GM04503 (cell line): ENCODE measurements around the gene NATD1.

Experiments used
- DNase-seq: peaks from one replicate; pipeline ENCODE4 v3.0.0-alpha.2; 2012; ENCODE audit warnings: low read depth

Gene NATD1

GRCh38 chr17:21289902-21290571 is 36.8 kb upstream of the NATD1 start:
- no peak for DNase-seq

GRCh38 chr17:21289175-21289901 is 36.1 kb upstream of the NATD1 start:
- no peak for DNase-seq

DNA sequence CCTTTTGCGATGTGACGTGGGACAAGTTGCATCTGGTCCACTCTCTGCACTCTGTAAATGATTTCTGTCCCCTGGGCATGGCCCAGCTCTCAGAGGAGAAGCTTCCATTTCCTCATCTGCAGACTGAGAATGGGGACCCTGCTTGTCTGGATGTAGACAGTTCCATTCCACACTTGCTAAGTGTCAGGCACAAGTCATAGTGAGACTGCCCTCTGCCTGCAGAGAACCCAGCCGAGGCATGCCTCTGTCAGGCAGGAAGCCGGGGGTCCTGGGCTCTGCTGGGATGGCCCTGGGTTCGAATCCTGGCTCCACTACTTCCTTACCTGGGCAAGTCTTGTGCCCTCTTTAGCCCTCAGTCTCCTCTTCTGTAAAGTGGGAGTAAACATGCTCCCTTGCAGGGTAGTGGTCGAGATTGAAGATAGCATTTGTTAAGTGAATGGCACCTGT is 35.4 kb upstream of the NATD1 start:
- no peak for DNase-seq

DNA sequence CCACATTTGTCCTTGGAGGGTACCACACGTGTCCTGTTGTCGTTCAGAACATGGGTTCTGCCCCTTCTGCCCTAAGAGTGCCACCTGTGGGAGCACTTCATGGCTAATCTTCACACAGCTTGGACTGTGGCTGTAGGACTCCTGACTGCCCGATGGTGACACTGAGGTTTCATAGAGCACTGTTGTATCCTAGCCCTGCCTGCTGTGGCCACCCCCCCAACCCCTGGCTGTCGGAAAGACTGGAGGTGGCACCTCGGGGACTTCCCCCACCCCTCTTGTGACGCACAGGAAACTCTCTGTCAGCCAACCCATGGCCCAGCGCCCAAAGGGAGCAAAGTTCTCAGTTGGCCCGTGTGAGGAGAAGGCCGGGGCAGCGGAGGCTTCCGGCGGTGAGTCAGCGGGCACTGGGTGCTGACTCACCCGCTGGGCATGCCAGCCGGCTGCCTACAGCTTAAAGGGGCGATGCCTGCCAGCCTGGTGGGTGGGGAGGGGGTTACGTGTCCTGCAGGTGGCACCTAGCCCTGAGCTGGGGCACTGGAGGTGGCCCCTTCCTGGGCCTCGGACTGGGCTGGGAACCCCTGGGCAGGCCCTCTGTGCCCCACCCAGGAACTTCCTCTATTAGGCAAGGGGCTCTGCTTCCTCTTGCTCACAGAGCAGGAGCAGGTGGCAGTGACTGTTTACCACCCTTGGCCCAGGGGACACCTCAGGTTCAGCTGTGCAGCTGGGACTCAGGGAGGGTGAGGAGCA is 34.7 kb upstream of the NATD1 start:
- DNase-seq: peak; percentile 89

- no peak for DNase-seq
Measured at GRCh38 chr17:21286909-21287702, 33.9 kb upstream of the NATD1 start.

GRCh38 chr17:21286066-21286770 is 33.0 kb upstream of the NATD1 start:
- peak; percentile 91 for DNase-seq

- no peak for DNase-seq
Measured at GRCh38 chr17:21285164-21286065, 32.2 kb upstream of the NATD1 start.

GRCh38 chr17:21284319-21285163 is 31.3 kb upstream of the NATD1 start, which contains the start of gene MAP2K3:
Gene MAP2K3 (plus strand): TSS chr17:21284711. CDS start chr17:21284921, 210 bp downstream.
- peak; percentile 88 for DNase-seq

GRCh38 chr17:21283482-21284318 is 30.5 kb upstream of the NATD1 start:
- DNase-seq: no peak

GRCh38 chr17:21282850-21283249 is 29.6 kb upstream of the NATD1 start:
- DNase-seq: no peak

- peak; percentile 96 for DNase-seq
Measured at GRCh38 chr17:21282231-21282630, 29.0 kb upstream of the NATD1 start.

DNA sequence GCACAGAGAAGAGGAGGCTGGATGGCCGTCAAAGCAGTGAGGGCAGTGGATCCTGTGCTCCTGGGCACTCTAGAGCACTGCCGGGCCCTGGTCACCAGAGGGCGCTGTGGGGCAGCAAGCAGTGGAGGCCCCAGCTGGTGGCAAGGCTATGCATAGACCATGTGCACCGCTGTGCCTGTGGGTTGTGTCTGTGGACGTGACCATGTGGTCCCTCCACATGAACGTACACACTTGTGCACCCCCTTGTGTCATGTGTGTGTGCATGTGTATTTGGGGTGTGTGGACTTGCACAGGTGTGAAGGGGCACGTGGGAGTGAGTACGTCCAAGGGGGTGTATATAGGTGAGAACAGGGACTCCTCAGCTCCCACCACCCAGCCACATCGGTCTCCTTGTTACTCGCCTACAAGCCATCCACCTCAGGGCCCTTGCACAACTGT is 26.9 kb upstream of the NATD1 start:
- no peak for DNase-seq

DNA sequence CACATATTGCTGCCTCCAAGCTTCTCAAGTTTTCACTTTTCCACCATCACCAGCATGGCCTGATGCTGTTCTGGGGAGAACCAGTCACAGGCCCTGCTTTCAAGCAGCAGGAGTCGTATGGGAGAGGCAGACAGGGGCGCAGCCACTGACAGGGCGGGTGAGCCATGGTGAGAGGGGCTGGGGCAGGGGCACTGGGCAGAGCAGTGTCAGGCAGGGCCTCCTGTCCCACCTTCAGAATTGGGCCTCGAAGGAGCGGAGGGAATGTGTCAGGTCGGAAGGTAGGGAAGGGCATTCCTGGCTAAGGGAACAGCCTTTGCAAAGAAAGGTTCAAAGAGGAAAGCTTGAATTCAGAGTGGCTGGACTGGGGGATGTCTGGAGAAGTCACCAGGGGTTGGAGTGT is 26.4 kb upstream of the NATD1 start:
- DNase-seq: no peak

- DNase-seq: no peak
Measured at GRCh38 chr17:21279198-21279535, 26.0 kb upstream of the NATD1 start.

DNA sequence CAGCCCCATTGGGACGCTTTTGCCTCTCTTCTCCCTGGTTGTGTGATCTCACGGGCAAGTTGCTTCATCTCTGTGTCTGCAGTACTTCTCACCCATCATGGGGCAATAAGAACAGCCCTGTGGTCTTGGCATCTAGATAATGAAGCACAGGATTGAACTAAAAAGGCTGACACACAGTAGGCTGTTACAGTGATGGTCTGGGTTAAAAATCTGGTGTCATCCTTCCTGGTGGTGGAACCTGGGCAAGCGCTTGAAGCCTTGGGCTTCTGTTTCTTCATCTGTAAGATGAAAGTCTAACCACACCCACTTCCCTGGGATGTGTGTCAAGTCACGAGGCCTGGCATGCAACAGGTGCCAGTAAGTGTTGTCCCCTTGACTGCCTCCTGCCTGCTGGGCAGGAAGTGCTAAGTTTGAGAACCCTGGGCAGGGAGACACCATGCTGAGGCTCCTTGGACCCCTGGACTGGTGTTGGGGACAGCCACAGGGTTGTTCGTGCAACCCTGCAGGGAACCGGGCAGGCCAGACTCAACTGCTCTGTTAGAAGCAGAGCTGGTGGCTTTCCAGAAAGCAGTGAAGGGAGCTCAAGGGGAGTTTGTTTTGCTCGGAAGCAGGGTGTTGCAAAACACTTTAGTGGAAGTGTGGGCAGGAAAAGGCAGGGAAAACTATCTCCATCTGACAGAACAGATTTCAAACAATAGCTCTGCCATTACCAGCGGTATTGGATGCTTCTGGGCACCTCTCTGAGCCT is 25.4 kb upstream of the NATD1 start:
- DNase-seq: no peak

DNA sequence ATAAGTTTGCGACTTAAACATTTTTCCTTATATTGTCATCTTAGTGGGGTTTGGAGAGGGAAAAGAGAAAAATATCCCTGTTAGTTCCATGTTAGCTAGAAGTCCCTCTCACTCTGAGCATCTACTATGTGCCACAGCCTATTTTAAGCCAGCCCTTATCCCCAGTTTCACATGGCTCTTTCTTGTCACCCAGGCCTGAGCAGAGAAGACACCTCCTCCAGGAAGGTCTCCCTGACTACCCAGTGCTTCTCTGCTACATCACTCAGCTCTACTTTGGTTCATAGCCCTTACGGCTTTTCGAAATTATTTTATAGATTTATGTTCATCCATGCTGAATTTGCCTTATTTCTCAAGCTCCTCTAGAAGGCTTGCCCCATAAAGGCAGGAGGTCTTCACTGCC is 24.1 kb upstream of the NATD1 start:
- no peak for DNase-seq

- no peak for DNase-seq
Measured at GRCh38 chr17:21276264-21276588, 23.0 kb upstream of the NATD1 start.
